HuH-7.5 (cell line): ENCODE data around the gene SYNGAP1.

Experiments used
- DNase-seq: peaks from one replicate; pipeline ENCODE4 v3.0.0; 2011; ENCODE audit warnings: low spot score

Gene SYNGAP1

GRCh38 chr6:33438978-33439594 lies 19.2 kb downstream of the SYNGAP1 start:
- no peak for DNase-seq

GRCh38 chr6:33439956-33440648 lies 20.2 kb downstream of the SYNGAP1 start:
- no peak for DNase-seq

GRCh38 chr6:33440649-33441309 lies 20.9 kb downstream of the SYNGAP1 start:
- no peak for DNase-seq

- no peak for DNase-seq
Measured at GRCh38 chr6:33441457-33441856, 21.6 kb downstream of the SYNGAP1 start.

- no peak for DNase-seq
Measured at GRCh38 chr6:33442283-33442682, 22.4 kb downstream of the SYNGAP1 start.

- no peak for DNase-seq
Measured at GRCh38 chr6:33443025-33443424, 23.2 kb downstream of the SYNGAP1 start.

- DNase-seq = no peak
Measured at GRCh38 chr6:33443619-33444504, 24.0 kb downstream of the SYNGAP1 start.

GRCh38 chr6:33445119-33445603 lies 25.3 kb downstream of the SYNGAP1 start:
- no peak for DNase-seq

GRCh38 chr6:33446356-33446755 lies 26.5 kb downstream of the SYNGAP1 start:
- no peak for DNase-seq

- no peak for DNase-seq
Measured at GRCh38 chr6:33450434-33450833, 30.6 kb downstream of the SYNGAP1 start.

- no peak for DNase-seq
Measured at GRCh38 chr6:33451606-33452005, 31.7 kb downstream of the SYNGAP1 start.

GRCh38 chr6:33452496-33452895 lies 32.6 kb downstream of the SYNGAP1 start:
- no peak for DNase-seq

- DNase-seq = no peak
Measured at GRCh38 chr6:33453393-33454008, 33.6 kb downstream of the SYNGAP1 start.

- DNase-seq = peak; percentile 97
Measured at GRCh38 chr6:33454009-33454946, 34.4 kb downstream of the SYNGAP1 start, which contains the start of gene ZBTB9. Gene ZBTB9, plus strand, starts transcription at chr6:33454576. Its CDS starts 525 bp downstream, at chr6:33455101.

GRCh38 chr6:33455051-33455450 lies 35.2 kb downstream of the SYNGAP1 start:
- DNase-seq = no peak

GRCh38 chr6:33456156-33456555 lies 36.3 kb downstream of the SYNGAP1 start:
- no peak for DNase-seq

- DNase-seq = no peak
Measured at GRCh38 chr6:33458676-33459075, 38.8 kb downstream of the SYNGAP1 start.

- no peak for DNase-seq
Measured at GRCh38 chr6:33459226-33459625, 39.4 kb downstream of the SYNGAP1 start.

- no peak for DNase-seq
Measured at GRCh38 chr6:33466075-33466735, 46.3 kb downstream of the SYNGAP1 start.

- DNase-seq = no peak
Measured at GRCh38 chr6:33467091-33467490, 47.2 kb downstream of the SYNGAP1 start.
